Measurements from ENCODE around the gene TM2D1. TPM values are rescaled to one million over a fixed set of nuclear protein-coding genes. Genes with fewer than 3 reads are reported as not detected.

Gene TM2D1
- total and polyA plus RNA-seq, 7 donors: 15.0 to 88.5 (median 63.7) TPM

- intact Hi-C loops (cut with DNase I): no loop called here
- H3K9me3 ChIP-seq: no peaks in the 10 kb centered on the region
- H3K4me3 ChIP-seq: no peak overlapping the region
- no peaks in the 10 kb centered on the region for H3K4me1 ChIP-seq
- no peak for DNase-seq
- no peaks in the 10 kb centered on the region for H3K27me3 ChIP-seq
- H3K27ac ChIP-seq: no peak overlapping the region
- TF ChIP-seq EP300 (IDR thresholded peaks at IDR 0.05): no peak
- TF ChIP-seq POLR2A (IDR thresholded peaks at IDR 0.05): no peak
- TF ChIP-seq CTCF (IDR thresholded peaks at IDR 0.05): no peak
- TF ChIP-seq POLR2AphosphoS5 (IDR thresholded peaks at IDR 0.05): no peak
- H3K36me3 ChIP-seq: no peaks in the 10 kb centered on the region
- WGBS, 2 donors: 62 to 88% methylated on average over 2 of the region's 2 CpGs
These were observed 54.5 kb downstream of the TM2D1 start for GRCh38 chr1:61670445-61670844.

- intact Hi-C loops (cut with DNase I): no loop called here
- 86 to 93% methylated on average over 4 of the region's 4 CpGs for WGBS, 2 donors
- Histone ChIP-seq H3K9me3 (no peaks in the 10 kb centered on the region), H3K4me1 (no peaks in the 10 kb centered on the region), H3K27me3 (no peaks in the 10 kb centered on the region), H3K27ac (no peak overlapping the region), H3K4me3 (no peak overlapping the region), H3K36me3 (no peaks in the 10 kb centered on the region)
- TF ChIP-seq EP300 (IDR thresholded peaks at IDR 0.05): no peak
- no peak for TF ChIP-seq POLR2A (IDR thresholded peaks at IDR 0.05)
- no peak for TF ChIP-seq POLR2AphosphoS5 (IDR thresholded peaks at IDR 0.05)
- no peak for TF ChIP-seq CTCF (IDR thresholded peaks at IDR 0.05)
- DNase-seq: no peak
These were observed 54.9 kb downstream of the TM2D1 start for GRCh38 chr1:61670016-61670415.

- no peaks in the 10 kb centered on the region for H3K4me1 ChIP-seq
- WGBS, 2 donors: 81 to 86% methylated on average over 2 of the region's 2 CpGs
- no peaks in the 10 kb centered on the region for H3K27me3 ChIP-seq
- TF ChIP-seq CTCF (IDR thresholded peaks at IDR 0.05) (no peak), POLR2AphosphoS5 (IDR thresholded peaks at IDR 0.05) (no peak), POLR2A (IDR thresholded peaks at IDR 0.05) (no peak), EP300 (IDR thresholded peaks at IDR 0.05) (no peak)
- H3K4me3 ChIP-seq: no peak overlapping the region
- no peaks in the 10 kb centered on the region for H3K9me3 ChIP-seq
- intact Hi-C loops (cut with DNase I): no loop called here
- DNase-seq: no peak
- H3K36me3 ChIP-seq: no peaks in the 10 kb centered on the region
- H3K27ac ChIP-seq: no peak overlapping the region
These were observed 65.9 kb downstream of the TM2D1 start for GRCh38 chr1:61659061-61659460.

- no peak overlapping the region for H3K4me3 ChIP-seq
- H3K27ac ChIP-seq: no peak overlapping the region
- no peaks in the 10 kb centered on the region for H3K4me1 ChIP-seq
- intact Hi-C loops (cut with DNase I): no loop called here
- H3K36me3 ChIP-seq: no peaks in the 10 kb centered on the region
- 91% methylated on average over 3 of the region's 3 CpGs for WGBS, 2 donors
- DNase-seq: no peak
- TF ChIP-seq EP300 (IDR thresholded peaks at IDR 0.05): no peak
- no peak for TF ChIP-seq POLR2AphosphoS5 (IDR thresholded peaks at IDR 0.05)
- TF ChIP-seq POLR2A (IDR thresholded peaks at IDR 0.05): no peak
- H3K27me3 ChIP-seq: no peaks in the 10 kb centered on the region
- H3K9me3 ChIP-seq: no peaks in the 10 kb centered on the region
These were observed 69.5 kb downstream of the TM2D1 start for GRCh38 chr1:61655453-61655852.

- WGBS, 2 donors: 93 to 94% methylated on average over 30 of the region's 30 CpGs
- no peaks in the 10 kb centered on the region for H3K27me3 ChIP-seq
These were observed 70.9 kb downstream of the TM2D1 start for GRCh38 chr1:61654067-61654466.

More at GRCh38 chr1:61654067-61654466, 70.9 kb downstream of the TM2D1 start:
- H3K9me3 ChIP-seq: no peaks in the 10 kb centered on the region
- intact Hi-C loops (cut with DNase I): no loop called here
- no peak for DNase-seq
- H3K27ac ChIP-seq: no peak overlapping the region
- no peaks in the 10 kb centered on the region for H3K36me3 ChIP-seq
- TF ChIP-seq CTCF (IDR thresholded peaks at IDR 0.05) (no peak), POLR2AphosphoS5 (IDR thresholded peaks at IDR 0.05) (no peak), EP300 (IDR thresholded peaks at IDR 0.05) (no peak)
- no peak overlapping the region for H3K4me3 ChIP-seq
- H3K4me1 ChIP-seq: no peaks in the 10 kb centered on the region
